ENCODE data around the gene CDK17. TPM values are rescaled to one million over a fixed set of nuclear protein-coding genes. Genes with fewer than 3 reads are reported as not detected.

CDK17 gene
- total RNA-seq, 1 donor from 2014 or later, result 46.7 TPM

GRCh38 chr12:96375841-96376604 lies 24.2 kb downstream of the CDK17 start:
- no peak for DNase-seq
- Mint-ChIP-seq H3K4me1 (ENCODE audit: low read depth, unreplicated experiment) (peaks cover 6% of the 10 kb centered on the region), H3K27ac (ENCODE audit: unreplicated experiment) (no peak overlapping the region), H3K9me3 (ENCODE audit: unreplicated experiment) (peaks cover 1% of the 10 kb centered on the region), H3K4me3 (ENCODE audit: unreplicated experiment) (no peak overlapping the region), H3K36me3 (ENCODE audit: unreplicated experiment) (peaks cover 5% of the 10 kb centered on the region), H3K27me3 (ENCODE audit: unreplicated experiment) (no peaks in the 10 kb centered on the region)
- no peak for TF ChIP-seq CTCF (IDR thresholded peaks at IDR 0.05; ENCODE audit: partially characterized antibody, unreplicated experiment)

GRCh38 chr12:96375170-96375569 lies 25.1 kb downstream of the CDK17 start:
- no peak for DNase-seq
- Mint-ChIP-seq H3K27me3 (ENCODE audit: unreplicated experiment) (no peaks in the 10 kb centered on the region), H3K36me3 (ENCODE audit: unreplicated experiment) (peaks cover 5% of the 10 kb centered on the region), H3K4me3 (ENCODE audit: unreplicated experiment) (no peak overlapping the region), H3K4me1 (ENCODE audit: low read depth, unreplicated experiment) (peaks cover 6% of the 10 kb centered on the region), H3K27ac (ENCODE audit: unreplicated experiment) (no peak overlapping the region), H3K9me3 (ENCODE audit: unreplicated experiment) (peaks cover 1% of the 10 kb centered on the region)
- no peak for TF ChIP-seq CTCF (IDR thresholded peaks at IDR 0.05; ENCODE audit: partially characterized antibody, unreplicated experiment)

GRCh38 chr12:96371790-96372699 lies 28.2 kb downstream of the CDK17 start:
- H3K9me3 Mint-ChIP-seq (ENCODE audit: unreplicated experiment), result peaks cover 1% of the 10 kb centered on the region
- TF ChIP-seq CTCF (IDR thresholded peaks at IDR 0.05; ENCODE audit: partially characterized antibody, unreplicated experiment), result no peak
- no peak for DNase-seq
- no peaks in the 10 kb centered on the region for H3K36me3 Mint-ChIP-seq (ENCODE audit: unreplicated experiment)
- H3K4me3 Mint-ChIP-seq (ENCODE audit: unreplicated experiment), result no peak overlapping the region
- no peak overlapping the region for H3K27ac Mint-ChIP-seq (ENCODE audit: unreplicated experiment)
- H3K27me3 Mint-ChIP-seq (ENCODE audit: unreplicated experiment), result no peaks in the 10 kb centered on the region
- H3K4me1 Mint-ChIP-seq (ENCODE audit: low read depth, unreplicated experiment), result peaks cover 10% of the 10 kb centered on the region

- no peak for TF ChIP-seq CTCF (IDR thresholded peaks at IDR 0.05; ENCODE audit: partially characterized antibody, unreplicated experiment)
- Mint-ChIP-seq H3K9me3 (ENCODE audit: unreplicated experiment) (peaks cover 1% of the 10 kb centered on the region), H3K27ac (ENCODE audit: unreplicated experiment) (no peak overlapping the region), H3K4me1 (ENCODE audit: low read depth, unreplicated experiment) (peaks cover 10% of the 10 kb centered on the region), H3K4me3 (ENCODE audit: unreplicated experiment) (no peak overlapping the region), H3K27me3 (ENCODE audit: unreplicated experiment) (no peaks in the 10 kb centered on the region), H3K36me3 (ENCODE audit: unreplicated experiment) (no peaks in the 10 kb centered on the region)
- DNase-seq, result no peak
These were observed 29.0 kb downstream of the CDK17 start for GRCh38 chr12:96371138-96371789.

All from glutamatergic neuron (in vitro differentiated cells).